A673 (cell line): ENCODE data around the gene TAF15. TPM values are rescaled to one million over a fixed set of nuclear protein-coding genes. Genes with fewer than 3 reads are reported as not detected.

Experiments
- BruUV-seq: library from RNA; stranded (reverse); fragments of 400-500 nt; replicated peaks from 2 replicates; lab custom pipeline; 2021; lab: Mats Ljungman, UMichigan
- CTCF ChIA-PET: fragments of 300-600 bp; sonication (Branson Sonifier 250); formaldehyde crosslinking; loops from one replicate; lab custom pipeline; 2022; ENCODE audit warnings: antibody characterized with exemption; lab: Charles Lee
- POLR2A ChIA-PET: fragments of 300-600 bp; sonication (Branson Sonifier 250); formaldehyde crosslinking; loops from one replicate; lab custom pipeline; 2022; ENCODE audit warnings: antibody characterized with exemption; ENCODE audit not compliant: low non-redundant PET; lab: Charles Lee
- DNase-seq: peaks from one replicate; pipeline ENCODE4 v3.0.0-alpha.2; 2015; ENCODE audit warnings: low spot score
- H3K27ac ChIP-seq: fragments of 200-600 bp; sonication (generic); 2 replicates; pipeline ENCODE4 v1.5.1; 2016; ENCODE audit warnings: mixed run types, low read depth, mild to moderate bottlenecking, mixed read lengths, antibody characterized with exemption, low read length; ENCODE audit not compliant: poor library complexity, severe bottlenecking
- H3K27me3 ChIP-seq: fragments of 200-600 bp; sonication (generic); replicated peaks from 2 replicates; pipeline ENCODE4 v1.6.1; 2017; ENCODE audit warnings: mixed run types, low read depth, mild to moderate bottlenecking, mixed read lengths, antibody characterized with exemption, low read length; ENCODE audit not compliant: insufficient read depth, poor library complexity
- H3K36me3 ChIP-seq: fragments of 200-600 bp; sonication (generic); 2 replicates; pipeline ENCODE4 v1.6.1; 2016; ENCODE audit warnings: mixed run types, mild to moderate bottlenecking, mixed read lengths, antibody characterized with exemption, low read length; ENCODE audit not compliant: insufficient read depth, poor library complexity, severe bottlenecking
- H3K4me1 ChIP-seq: fragments of 200-600 bp; sonication (generic); 2 replicates; pipeline ENCODE4 v1.6.1; 2017; ENCODE audit warnings: mixed run types, mild to moderate bottlenecking, mixed read lengths, antibody characterized with exemption, low read length; ENCODE audit not compliant: insufficient read depth, poor library complexity, severe bottlenecking
- H3K4me3 ChIP-seq: fragments of 200-600 bp; sonication (generic); 2 replicates; pipeline ENCODE4 v1.5.1; 2016; ENCODE audit warnings: low read depth, mixed run types, mild to moderate bottlenecking, mixed read lengths, low read length; ENCODE audit not compliant: poor library complexity, severe bottlenecking
- H3K9me3 ChIP-seq: fragments of 200-600 bp; sonication (generic); 2 replicates; pipeline ENCODE4 v1.6.1; 2016; ENCODE audit warnings: mixed run types, low read depth, mild to moderate bottlenecking, mixed read lengths, antibody characterized with exemption, low read length; ENCODE audit not compliant: poor library complexity, severe bottlenecking
- CTCF ChIP-seq: fragments of 300-800, 200-600 bp; sonication (generic); conservative IDR thresholded peaks from 2 replicates; pipeline ENCODE4 v1.5.1; 2017; ENCODE audit warnings: low read depth, mild to moderate bottlenecking, antibody characterized with exemption, low read length, moderate library complexity, mixed read lengths
- EZH2 ChIP-seq: fragments of 200-600 bp; sonication (generic); IDR thresholded peaks from 2 replicates; pipeline ENCODE4 v1.6.1; 2017; ENCODE audit warnings: borderline replicate concordance, low read depth, mild to moderate bottlenecking, mixed read lengths, antibody characterized with exemption, low read length; ENCODE audit not compliant: poor library complexity, severe bottlenecking
- intact Hi-C: fragments of 100-400 bp; cut with micrococcal nuclease; formaldehyde crosslinking; loops from one replicate; pipeline ENCODE4 v1.10.0; 2022; ENCODE audit not compliant: unreplicated experiment
- total RNA-seq: library from RNA; stranded (reverse); gene quantifications from 2 replicates; pipeline ENCODE4 v1.2.3, GENCODE V29; 2021

The TAF15 gene
- total RNA-seq, 1 experiment from 2014 or later: 108 TPM

GRCh38 chr17:35889818-35890773 is 80.8 kb downstream of the TAF15 start:
- intact Hi-C loops: no loop called here
- ChIA-PET CTCF (interaction anchor here (0.6 kb wide), 1 partner anchor 270 kb away, joined by 4 read pairs; no protein-coding TSS in a partner anchor), POLR2A (no interaction called here)
- no peaks in the 10 kb centered on the region for H3K4me1 ChIP-seq
- no TSS peak for BruUV-seq
- no peaks in the 10 kb centered on the region for H3K27me3 ChIP-seq
- H3K9me3 ChIP-seq: no peaks in the 10 kb centered on the region
- no peak for TF ChIP-seq CTCF
- no peak for TF ChIP-seq EZH2
- peak; percentile 27 for DNase-seq
- H3K4me3 ChIP-seq: no peak overlapping the region
- no peaks in the 10 kb centered on the region for H3K36me3 ChIP-seq
- no peak overlapping the region for H3K27ac ChIP-seq

- BruUV-seq: no TSS peak
These were observed 81.5 kb downstream of the TAF15 start for GRCh38 chr17:35890774-35891155.

GRCh38 chr17:35891269-35891668 is 82.0 kb downstream of the TAF15 start:
- ChIA-PET CTCF (no interaction called here), POLR2A (interaction anchor here (0.7 kb wide), 1 partner anchor 76 kb away, joined by 6 read pairs; no protein-coding TSS in a partner anchor)
- Histone ChIP-seq H3K4me3 (no peak overlapping the region), H3K4me1 (no peaks in the 10 kb centered on the region), H3K27me3 (no peaks in the 10 kb centered on the region), H3K9me3 (no peaks in the 10 kb centered on the region), H3K27ac (no peak overlapping the region), H3K36me3 (no peaks in the 10 kb centered on the region)
- TF ChIP-seq EZH2: no peak
- TF ChIP-seq CTCF: no peak
- no peak for DNase-seq
- intact Hi-C loops: no loop called here
- BruUV-seq: no TSS peak

More at GRCh38 chr17:35890774-35891155, 81.5 kb downstream of the TAF15 start:
- ChIA-PET CTCF (no interaction called here), POLR2A (interaction anchor here (0.7 kb wide), 1 partner anchor 76 kb away, joined by 6 read pairs; no protein-coding TSS in a partner anchor)
- no peak overlapping the region for H3K27ac ChIP-seq
- H3K4me3 ChIP-seq: no peak overlapping the region
- H3K27me3 ChIP-seq: no peaks in the 10 kb centered on the region
- no peaks in the 10 kb centered on the region for H3K9me3 ChIP-seq
- no peak for DNase-seq
- H3K36me3 ChIP-seq: no peaks in the 10 kb centered on the region
- TF ChIP-seq CTCF: no peak
- TF ChIP-seq EZH2: no peak
- H3K4me1 ChIP-seq: no peaks in the 10 kb centered on the region
- intact Hi-C loops: no loop called here
